GM21381 (cell line): ENCODE data around the gene GSN.

Experiments used
- ATAC-seq: cut with Tn5 transposase; IDR thresholded peaks from one replicate; pipeline ENCODE4 v1.9.1; 2021; ENCODE audit warnings: mild to moderate bottlenecking, moderate library complexity; ENCODE audit not compliant: unreplicated experiment

The GSN gene

DNA sequence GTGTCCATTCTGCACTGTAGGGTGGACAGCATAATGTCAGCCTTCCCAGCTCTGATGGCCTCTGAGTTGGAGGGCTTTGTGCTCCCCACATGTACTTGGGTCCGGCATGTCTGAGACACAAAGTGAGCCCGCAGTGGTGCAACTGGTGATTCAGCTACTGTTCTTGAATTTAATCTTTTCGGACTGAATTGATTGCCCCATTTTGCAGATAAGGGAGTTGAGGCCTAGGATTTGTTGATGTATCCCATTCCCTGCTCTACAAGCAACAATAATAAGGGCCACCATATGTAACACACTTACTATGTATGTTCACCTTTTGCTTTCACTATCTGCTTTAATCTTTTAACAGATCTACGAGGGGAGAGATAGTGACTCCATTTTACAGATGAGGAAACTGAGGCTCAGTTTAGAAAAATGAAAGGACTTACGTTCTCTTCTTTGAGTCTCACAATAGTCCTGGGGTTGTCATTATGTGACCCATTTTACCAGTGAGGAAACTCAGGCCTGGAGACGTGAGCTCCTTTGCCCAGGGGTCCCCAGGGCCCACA lies 4.5 kb downstream of the GSN start:
- ATAC-seq, result no peak

- ATAC-seq, result no peak
Observed at GRCh38 chr9:121273064-121273775, 5.3 kb downstream of the GSN start.

- ATAC-seq, result no peak
Observed at GRCh38 chr9:121274851-121275250, 6.9 kb downstream of the GSN start.

- ATAC-seq, result no peak
Observed at GRCh38 chr9:121275781-121276658, 8.1 kb downstream of the GSN start.

GRCh38 chr9:121277026-121277425 lies 9.1 kb downstream of the GSN start:
- no peak for ATAC-seq

DNA sequence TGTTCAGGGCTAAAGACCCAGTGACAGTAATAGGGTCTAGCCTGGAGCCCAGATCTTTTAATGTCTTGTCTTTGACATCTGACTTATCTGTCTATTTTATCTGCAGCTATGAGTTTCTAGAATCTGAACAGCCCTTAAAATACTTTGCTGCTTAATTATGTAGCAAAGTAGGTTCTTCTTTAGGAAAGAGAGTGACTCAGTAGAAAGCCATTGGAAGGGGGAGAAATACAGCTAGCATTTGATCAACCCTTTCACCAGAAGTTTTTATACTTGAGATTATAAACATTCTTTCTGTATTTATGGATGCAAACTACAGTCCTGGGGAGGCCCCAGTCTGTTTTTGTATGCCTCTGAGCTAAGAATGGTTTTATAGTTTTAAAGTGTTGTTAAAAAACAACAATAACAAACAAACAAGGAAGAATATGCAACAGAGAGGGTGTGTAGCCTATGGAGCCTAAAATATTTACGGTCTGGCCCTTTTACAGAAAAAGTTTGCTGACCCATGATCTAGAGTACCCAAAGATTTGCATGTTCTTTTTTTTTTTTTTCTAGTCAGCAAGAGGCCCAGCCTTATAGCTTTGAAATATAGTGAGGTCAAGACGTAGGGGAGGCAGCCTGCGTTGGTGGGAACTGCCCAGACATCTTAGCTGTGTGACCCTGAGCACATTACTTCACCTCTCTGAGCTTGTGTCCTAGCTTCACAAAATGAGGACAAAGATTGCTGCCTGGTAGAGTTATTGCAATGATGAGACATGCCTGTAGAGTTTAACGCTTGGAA lies 9.7 kb downstream of the GSN start:
- no peak for ATAC-seq

DNA sequence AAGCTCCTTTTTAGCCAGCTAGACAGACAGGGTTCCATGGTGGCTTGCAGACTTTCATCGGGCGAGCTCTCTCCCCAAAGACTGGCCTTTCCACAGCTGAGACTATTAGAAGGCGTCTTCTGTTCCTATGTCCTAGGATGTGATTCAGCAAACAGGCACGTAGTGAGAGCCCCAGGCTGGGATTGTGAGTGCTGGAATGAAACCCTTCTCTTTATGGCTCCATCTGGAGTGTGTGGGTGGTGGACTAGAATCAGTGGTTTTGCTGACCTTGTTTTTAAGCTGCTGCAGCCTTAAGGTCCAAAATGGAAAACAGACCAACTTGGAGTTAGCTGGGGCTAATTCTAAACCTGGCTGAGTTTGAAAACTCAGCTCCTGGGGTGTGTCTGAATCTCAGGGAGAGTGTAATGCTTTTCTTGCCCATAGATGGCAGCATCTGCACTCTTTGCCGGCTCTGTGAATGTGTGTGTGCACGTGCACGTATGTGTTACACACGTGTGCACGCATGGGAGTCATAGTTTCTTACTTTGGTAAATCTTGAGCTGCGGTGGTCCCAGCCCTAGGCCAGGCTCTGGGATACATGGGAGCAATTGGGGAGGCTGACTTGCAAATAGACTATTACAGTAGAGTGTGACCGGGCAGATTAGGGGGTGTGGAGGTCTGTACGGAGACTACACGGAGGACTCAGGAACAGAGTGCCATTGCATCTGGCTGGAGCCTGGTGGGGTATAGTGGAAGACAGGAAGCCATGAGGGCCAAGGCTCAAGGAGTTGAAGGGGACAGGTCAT lies 10.7 kb downstream of the GSN start:
- no peak for ATAC-seq

DNA sequence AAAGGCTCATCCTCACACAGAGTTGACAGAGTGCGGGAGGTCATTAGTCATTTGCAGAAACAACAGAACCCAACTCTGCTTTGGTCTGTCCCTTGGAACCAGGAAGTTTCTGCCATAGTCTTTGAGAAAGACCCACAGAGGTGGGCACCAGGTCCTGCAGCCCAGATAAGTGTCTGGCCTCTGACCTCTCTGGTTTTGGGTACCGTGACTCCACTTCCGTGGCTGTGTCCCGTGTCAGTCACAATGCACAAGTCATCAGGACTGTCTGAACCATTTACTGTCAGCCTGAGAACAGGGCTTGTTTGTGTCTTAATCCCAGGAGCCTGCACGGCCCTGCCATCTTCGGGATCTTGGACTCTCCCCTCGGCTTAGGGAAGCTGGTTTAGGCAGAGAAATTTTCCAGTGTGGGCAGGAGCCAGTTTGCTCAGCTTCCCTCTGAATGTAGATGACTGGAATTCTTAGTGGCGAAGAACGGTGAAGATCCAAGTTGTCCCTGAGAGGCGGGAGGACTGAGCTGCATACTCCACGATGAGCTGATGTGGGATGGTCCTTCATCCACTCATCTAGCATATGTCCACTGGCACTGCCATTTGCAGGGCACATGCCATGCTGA lies 11.9 kb downstream of the GSN start:
- no peak for ATAC-seq

GRCh38 chr9:121280715-121281613 lies 13.0 kb downstream of the GSN start:
- ATAC-seq, result no peak

DNA sequence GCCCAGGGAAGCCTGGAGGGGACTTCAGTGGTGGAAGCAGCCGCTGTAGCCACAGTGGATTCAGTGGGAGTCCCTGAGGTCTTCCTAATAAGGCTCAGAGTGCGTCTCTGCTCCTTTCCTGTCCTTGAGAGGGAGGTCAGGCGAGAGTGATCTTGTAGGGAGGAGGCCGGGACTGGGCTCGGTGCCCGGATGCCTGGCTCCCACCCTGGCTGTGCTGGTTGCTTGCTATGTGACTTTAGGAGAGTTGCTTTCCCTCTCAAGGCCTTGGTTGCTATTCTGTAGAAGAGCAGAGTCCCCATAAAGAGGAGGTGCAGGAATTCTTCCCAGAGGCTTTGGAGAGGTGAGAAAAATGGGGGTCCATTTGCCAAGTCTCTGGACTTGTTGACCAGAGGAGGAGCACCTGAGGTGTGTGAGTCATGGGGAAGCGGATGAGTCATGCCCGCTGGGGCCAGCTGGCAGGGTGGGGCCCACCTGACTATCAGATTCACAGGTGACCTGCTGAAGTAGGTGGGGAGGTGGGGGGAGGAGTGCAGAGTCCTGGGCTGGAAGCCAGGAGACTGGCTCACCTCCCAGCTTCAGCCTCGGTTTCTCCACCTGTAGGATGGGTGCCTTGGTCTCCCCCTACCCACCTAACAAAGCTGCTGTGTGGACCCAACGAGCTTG lies 13.8 kb downstream of the GSN start:
- no peak for ATAC-seq

GRCh38 chr9:121282277-121283079 lies 14.5 kb downstream of the GSN start:
- ATAC-seq, result no peak

GRCh38 chr9:121283080-121283398 lies 15.1 kb downstream of the GSN start:
- ATAC-seq, result no peak

- ATAC-seq, result no peak
Observed at GRCh38 chr9:121283856-121284732, 16.1 kb downstream of the GSN start.

DNA sequence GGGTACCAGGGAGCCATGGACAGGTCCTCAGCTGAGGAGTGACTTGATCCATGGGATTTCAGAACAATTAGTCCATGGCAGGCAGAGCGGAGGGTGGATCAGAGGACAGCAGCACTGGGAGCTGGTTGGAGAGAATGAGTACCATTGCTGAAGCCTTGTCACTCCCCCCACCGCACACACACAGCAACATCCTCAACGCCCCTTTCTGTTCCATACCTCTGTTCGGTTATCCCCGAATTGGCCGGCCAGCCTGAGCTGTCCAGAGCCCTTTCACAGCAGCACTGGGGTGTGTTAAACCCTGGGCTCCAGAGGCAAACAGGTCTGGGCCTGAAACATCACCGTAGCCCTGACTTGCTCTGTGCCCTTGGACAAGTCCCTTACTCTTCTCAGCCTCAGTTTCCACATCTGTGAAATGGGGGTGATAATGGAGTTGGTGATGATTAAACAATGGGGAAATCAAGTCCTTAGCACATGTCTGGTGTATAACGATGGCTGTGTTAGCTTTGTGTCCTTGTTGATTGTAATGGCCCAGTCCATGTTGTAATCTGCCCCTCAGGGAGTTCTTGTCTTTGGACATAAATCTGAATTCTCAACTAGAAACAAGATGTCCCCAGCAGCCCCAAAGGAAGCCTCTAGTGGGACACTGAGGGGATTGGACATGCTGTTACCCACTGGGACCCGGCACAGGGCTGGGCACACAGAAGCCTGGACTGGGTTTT lies 16.9 kb downstream of the GSN start:
- no peak for ATAC-seq

GRCh38 chr9:121285835-121286687 lies 18.1 kb downstream of the GSN start:
- ATAC-seq, result no peak

DNA sequence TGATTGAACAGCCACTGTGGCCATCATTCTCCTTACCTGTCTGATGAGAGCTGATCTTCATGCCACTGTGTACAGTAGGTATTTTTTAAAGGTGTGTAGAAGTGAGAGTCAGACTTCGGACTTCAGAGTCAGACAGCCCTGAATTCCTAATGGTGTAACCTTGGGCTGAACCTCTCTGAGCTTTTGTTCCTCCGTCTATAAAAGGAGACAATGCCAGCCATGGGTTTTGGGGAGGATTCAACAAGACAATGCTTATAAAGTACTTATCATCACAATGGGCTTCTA lies 18.7 kb downstream of the GSN start:
- ATAC-seq, result no peak
